GM12875 (cell line): ENCODE data around the gene MGME1.

Experiments used
- H3K4me3 ChIP-seq: one replicate; pipeline ENCODE4 v1.5.1; 2011; ENCODE audit warnings: low read depth, low read length, control low read depth
- TF ChIP-seq, protein P1 (sequence below): IDR thresholded peaks from 2 replicates; pipeline ENCODE4 v1.5.1; 2011; ENCODE audit warnings: low read depth, mild to moderate bottlenecking, control low read depth, inconsistent platforms, low read length, moderate library complexity, borderline replicate concordance; ENCODE audit not compliant: insufficient read depth

MGME1 gene

DNA sequence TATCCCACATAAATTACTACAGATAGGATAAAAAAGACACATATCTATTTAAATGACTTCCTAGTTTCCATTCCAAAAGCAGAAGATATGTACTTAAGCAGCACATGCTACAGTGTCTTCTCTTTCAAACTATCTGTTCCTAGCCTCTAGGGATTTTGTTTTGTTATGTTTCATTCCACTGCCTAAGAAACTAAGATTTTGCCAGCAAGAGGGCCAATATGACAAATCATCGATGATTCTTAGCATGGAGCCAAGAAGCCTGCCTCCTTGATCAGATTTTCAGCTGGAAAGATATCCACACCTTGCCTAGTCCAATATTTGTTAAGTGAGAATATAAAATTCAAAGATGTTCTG, 7.3 kb upstream of the MGME1 start:
- no peak overlapping the region for H3K4me3 ChIP-seq
- TF ChIP-seq, protein P1, sequence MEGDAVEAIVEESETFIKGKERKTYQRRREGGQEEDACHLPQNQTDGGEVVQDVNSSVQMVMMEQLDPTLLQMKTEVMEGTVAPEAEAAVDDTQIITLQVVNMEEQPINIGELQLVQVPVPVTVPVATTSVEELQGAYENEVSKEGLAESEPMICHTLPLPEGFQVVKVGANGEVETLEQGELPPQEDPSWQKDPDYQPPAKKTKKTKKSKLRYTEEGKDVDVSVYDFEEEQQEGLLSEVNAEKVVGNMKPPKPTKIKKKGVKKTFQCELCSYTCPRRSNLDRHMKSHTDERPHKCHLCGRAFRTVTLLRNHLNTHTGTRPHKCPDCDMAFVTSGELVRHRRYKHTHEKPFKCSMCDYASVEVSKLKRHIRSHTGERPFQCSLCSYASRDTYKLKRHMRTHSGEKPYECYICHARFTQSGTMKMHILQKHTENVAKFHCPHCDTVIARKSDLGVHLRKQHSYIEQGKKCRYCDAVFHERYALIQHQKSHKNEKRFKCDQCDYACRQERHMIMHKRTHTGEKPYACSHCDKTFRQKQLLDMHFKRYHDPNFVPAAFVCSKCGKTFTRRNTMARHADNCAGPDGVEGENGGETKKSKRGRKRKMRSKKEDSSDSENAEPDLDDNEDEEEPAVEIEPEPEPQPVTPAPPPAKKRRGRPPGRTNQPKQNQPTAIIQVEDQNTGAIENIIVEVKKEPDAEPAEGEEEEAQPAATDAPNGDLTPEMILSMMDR = no peak

DNA sequence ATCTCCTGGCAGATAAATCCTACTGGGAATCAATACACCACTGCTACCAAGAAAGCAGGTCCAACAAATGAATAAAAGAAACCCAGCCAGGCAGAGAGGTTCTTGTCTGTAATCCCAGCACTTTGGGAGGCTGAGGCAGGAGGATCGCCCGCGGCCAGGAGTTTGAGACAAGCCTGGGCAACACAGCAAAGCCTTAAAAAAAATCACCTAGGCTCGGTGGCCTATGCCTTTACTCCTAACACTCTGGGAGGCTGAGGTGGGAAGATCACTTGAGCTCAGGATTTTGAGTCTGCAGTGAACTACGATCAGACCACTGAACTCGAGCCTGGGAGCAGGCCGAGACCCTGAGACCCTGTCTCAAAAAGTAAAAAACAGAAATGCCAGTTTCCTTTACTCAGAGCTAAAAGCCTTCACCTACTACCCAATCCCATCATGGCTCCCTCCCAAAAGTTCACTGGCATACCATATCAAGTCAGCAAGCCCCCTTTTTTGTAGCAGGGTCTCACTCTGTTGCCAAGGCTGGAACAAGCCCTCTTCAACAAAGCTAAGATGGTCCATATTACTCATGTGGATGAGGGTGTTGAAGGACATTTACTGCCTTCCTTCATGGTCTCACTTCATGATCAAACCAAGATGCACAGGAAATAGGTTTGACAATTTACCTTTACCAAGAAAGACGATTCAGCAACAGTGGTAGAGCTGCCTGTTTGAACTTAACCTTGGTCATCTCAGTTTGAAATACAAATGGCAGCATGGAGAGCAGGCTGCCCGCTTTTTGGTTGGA, 5.5 kb upstream of the MGME1 start:
- peak overlapping the region; percentile 28 for H3K4me3 ChIP-seq
- TF ChIP-seq, protein P1 = no peak

DNA sequence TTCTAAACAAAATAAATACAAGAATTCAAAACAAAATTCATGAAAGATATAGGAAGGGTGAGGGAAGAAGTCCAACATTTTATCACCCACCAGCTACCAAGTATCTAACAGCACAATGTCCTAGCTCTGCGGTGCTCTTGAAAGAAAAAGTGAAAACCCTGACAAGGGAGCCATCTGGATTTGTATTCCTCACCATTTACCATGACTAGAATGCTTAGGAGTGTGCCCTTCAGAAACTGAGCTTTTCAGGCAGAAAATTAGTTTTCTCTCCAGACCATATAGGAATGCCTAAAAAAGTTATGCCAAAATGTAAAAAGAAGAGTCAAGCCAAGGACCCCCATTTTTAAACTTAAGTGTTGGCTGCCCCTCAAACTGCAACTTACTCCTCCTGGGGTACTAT, 4.7 kb upstream of the MGME1 start:
- TF ChIP-seq, protein P1 = no peak
- H3K4me3 ChIP-seq = peak overlapping the region; percentile 26

DNA sequence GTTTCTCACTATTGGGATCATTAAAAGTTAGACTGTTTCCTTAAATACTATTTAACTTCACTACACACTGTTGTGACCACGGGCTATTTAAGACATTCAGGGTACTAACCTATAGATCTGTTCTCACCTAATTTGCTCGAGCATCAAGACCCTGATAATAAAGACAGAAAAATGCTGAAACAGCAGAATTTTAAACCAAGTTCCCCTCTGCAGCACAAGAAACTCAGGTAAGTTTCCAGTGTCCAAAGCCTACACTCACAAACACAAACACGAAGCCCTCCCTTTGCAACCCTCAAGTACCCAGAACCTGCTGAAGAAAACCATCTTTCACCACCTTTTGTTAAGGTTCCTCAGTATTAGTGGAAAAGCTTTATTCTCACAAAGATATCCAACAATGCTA, 4.2 kb upstream of the MGME1 start:
- TF ChIP-seq, protein P1 = no peak
- peak overlapping the region; percentile 78 for H3K4me3 ChIP-seq

DNA sequence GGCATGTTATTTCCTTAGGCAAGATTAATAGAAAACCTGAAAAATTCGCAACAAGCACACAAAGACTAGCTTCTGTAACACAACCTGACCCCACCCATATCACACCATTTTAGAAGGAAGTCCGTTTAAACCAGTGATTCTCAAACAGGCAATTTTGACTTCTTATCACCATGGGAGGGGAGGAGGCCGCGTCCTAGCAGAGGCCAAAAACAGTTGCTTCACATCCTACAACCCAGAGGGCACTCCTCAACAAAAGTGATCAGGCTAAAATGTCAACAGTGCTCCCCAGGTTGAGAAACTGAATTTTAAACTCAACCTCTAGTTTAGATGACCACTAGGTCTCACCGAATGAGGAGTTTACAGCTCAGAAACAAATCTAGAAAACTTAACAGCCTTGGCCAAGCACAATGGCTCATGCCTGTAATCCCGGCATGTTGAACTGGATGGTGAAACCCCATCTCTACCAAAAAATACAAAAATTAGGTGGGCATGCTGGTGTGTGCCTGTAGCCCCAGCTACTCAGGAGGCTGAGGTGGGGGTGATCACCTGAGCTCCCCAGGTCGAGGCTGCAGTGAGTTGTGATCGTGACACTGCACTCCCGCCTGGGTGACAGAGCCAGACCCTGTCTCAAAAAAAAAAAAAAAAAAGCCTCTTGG, 3.6 kb upstream of the MGME1 start:
- TF ChIP-seq, protein P1 = no peak
- peak overlapping the region; percentile 78 for H3K4me3 ChIP-seq

DNA sequence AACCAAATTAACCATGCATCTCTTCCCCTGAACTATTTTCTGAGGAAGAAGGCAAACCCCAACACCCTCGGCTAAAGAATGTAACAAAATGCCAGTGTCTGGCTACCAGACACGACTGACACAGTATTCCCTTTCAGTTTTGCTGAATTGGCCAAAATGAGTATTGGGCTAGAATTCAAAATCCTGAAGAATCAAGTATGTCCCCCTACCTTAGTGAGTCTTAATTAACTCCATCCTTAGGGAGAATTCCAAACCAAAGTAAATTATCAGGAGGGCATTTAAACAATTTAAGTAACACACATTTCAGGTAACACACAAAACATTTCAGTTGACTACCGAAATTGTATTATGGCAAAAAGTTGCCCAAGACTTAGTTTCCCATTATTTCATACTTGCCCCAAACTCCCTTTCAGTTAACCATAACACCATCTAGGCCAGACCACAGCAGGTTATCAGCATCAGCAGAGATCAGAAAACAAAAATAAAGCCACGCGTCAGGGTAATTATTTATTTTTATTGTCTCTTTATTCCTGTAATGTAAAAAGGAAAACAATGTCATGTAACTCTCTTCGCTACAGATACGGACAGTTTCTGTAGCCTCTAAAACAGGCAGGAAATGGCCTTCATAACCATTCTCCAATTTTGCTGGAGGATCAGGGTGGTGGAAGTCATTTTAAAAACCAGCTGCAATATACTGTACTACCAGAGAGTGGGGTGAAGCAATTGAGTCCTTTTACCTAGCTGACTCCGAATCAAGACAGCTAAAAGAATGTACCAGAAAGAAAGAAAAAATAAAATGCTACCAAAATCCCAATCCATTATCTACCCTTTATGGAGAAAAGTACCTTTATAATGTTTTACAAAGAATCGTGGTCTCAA, 2.1 kb upstream of the MGME1 start:
- TF ChIP-seq, protein P1 = peak; percentile 15; the same call in 1 of the 2 replicates
- peak overlapping the region; percentile 78 for H3K4me3 ChIP-seq
